ENCODE data around the gene TMEM163. TPM values are rescaled to one million over a fixed set of nuclear protein-coding genes. Genes with fewer than 3 reads are reported as not detected.

Gene TMEM163
- polyA plus RNA-seq, 1 donor from 2014 or later, result 3.5 TPM

- no peak overlapping the region for H3K27ac ChIP-seq (ENCODE audit: low read length)
- no peaks in the 10 kb centered on the region for H3K79me2 ChIP-seq (replicated peaks; ENCODE audit: insufficient read depth, low read length)
- H3K27me3 ChIP-seq (ENCODE audit: insufficient read depth, low read depth, low read length), result no peaks in the 10 kb centered on the region
- TF ChIP-seq EZH2 (IDR thresholded peaks at IDR 0.05; ENCODE audit: borderline replicate concordance, insufficient read depth, low read length, poor library complexity, severe bottlenecking), result no peak
- TF ChIP-seq RAD21 (conservative IDR thresholded peaks at IDR 0.05), result no peak
- TF ChIP-seq CTCF (IDR thresholded peaks at IDR 0.05; ENCODE audit: poor library complexity, severe bottlenecking), result no peak
- no peak for TF ChIP-seq SMC3 (conservative IDR thresholded peaks at IDR 0.05; ENCODE audit: poor library complexity)
- no peak for TF ChIP-seq POLR2AphosphoS5 (IDR thresholded peaks at IDR 0.05)
- no peak for TF ChIP-seq REST (IDR thresholded peaks at IDR 0.05; ENCODE audit: borderline replicate concordance)
- no peak for TF ChIP-seq MXI1 (conservative IDR thresholded peaks at IDR 0.05; ENCODE audit: poor library complexity, severe bottlenecking)
- no peaks in the 10 kb centered on the region for H3F3A ChIP-seq (ENCODE audit: insufficient read depth, low read length, poor library complexity, severe bottlenecking)
- H3K36me3 ChIP-seq (ENCODE audit: insufficient read depth, low read length), result no peaks in the 10 kb centered on the region
- no peak overlapping the region for H3K4me3 ChIP-seq (ENCODE audit: low read length)
- no peaks in the 10 kb centered on the region for H3K9me3 ChIP-seq (ENCODE audit: low read length)
- no peak overlapping the region for H2AFZ ChIP-seq (ENCODE audit: low read depth, low read length)
- no peaks in the 10 kb centered on the region for H3K9me2 ChIP-seq (ENCODE audit: insufficient read depth, low read length)
- H4K20me1 ChIP-seq (ENCODE audit: insufficient read depth), result no peaks in the 10 kb centered on the region
- H3K9ac ChIP-seq (ENCODE audit: low read length), result no peak overlapping the region
- H3K4me2 ChIP-seq (ENCODE audit: low read length), result no peak overlapping the region
Measured at GRCh38 chr2:134642938-134643337, 75.9 kb downstream of the TMEM163 start.

DNA sequence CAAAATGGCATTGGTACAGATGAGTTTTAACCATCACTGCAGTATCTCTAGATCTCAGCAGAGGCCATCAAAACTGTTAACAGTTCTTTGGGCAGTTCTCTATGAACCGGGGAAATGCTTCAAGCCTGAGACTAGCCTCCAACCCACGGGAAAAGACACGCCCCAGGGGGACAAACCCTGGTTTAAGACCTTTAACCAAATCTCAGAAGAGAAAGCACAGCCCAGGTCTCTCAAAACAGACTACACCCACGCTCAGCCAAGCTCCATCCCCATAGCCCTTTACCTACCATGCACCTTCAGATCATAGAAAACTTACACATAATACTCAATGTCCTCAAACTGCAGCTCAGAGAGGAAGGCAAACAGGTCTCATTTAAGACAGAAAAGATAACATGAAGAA is 78.3 kb downstream of the TMEM163 start:
- Histone ChIP-seq H3K4me3 (ENCODE audit: low read length) (no peak overlapping the region), H3K9me3 (ENCODE audit: low read length) (no peaks in the 10 kb centered on the region), H2AFZ (ENCODE audit: low read depth, low read length) (no peak overlapping the region), H3K4me2 (ENCODE audit: low read length) (no peak overlapping the region), H3K36me3 (ENCODE audit: insufficient read depth, low read length) (no peaks in the 10 kb centered on the region), H3K27me3 (ENCODE audit: insufficient read depth, low read depth, low read length) (no peaks in the 10 kb centered on the region), H3K9me2 (ENCODE audit: insufficient read depth, low read length) (no peaks in the 10 kb centered on the region), H3K9ac (ENCODE audit: low read length) (no peak overlapping the region), H3K79me2 (replicated peaks; ENCODE audit: insufficient read depth, low read length) (no peaks in the 10 kb centered on the region), H3K27ac (ENCODE audit: low read length) (no peak overlapping the region), H3F3A (ENCODE audit: insufficient read depth, low read length, poor library complexity, severe bottlenecking) (no peaks in the 10 kb centered on the region), H4K20me1 (ENCODE audit: insufficient read depth) (no peaks in the 10 kb centered on the region)
- TF ChIP-seq RAD21 (conservative IDR thresholded peaks at IDR 0.05) (no peak), POLR2AphosphoS5 (IDR thresholded peaks at IDR 0.05) (no peak), REST (IDR thresholded peaks at IDR 0.05; ENCODE audit: borderline replicate concordance) (no peak)
